ENCODE data around the gene SNAP25.

Gene SNAP25

DNA sequence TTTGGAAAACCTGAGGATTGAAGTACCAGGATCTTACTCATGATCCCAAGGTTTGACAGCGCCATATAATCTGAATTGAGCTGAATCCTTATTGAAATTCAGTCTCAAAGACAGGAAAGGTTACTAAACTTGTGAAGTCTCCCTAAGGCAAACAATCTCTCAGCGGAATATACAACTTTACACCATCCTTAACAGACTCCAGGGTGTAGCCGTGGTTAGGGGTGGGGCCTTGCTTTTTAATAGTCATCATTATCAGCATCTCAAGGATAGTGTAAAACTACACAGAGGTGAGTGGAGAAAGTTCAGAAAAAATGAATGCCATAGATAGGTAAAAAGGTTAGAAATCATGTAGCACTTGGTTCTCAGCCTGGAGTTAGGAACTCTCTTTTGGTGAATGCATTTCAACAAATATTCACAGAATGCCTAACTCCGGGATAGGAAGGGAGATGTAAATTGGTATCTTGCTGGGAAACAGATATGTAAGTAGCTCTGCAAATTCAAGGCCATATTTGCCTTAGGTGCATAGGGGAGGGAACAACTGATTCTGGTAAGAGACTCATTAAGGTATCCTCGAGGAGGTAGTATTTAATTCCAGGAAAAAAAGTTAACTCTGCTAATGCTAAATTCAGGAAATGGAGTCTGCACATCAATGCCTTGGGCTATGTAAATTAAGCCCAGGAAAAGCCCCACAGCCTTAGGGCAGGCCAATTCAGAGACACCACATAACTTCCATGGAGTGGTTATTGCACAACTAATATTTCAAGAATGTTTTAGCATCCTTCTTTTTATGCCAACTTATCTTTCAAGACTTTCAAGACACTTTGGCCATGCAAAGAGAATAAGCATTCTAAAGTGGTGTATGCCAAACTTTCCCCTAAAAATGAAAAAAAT lies 61.6 kb downstream of the SNAP25 start:
- no peak overlapping the region for H3K9ac ChIP-seq
- no peak overlapping the region for H3K4me2 ChIP-seq
- no peaks in the 10 kb centered on the region for H3K79me2 ChIP-seq (ENCODE audit: insufficient read depth, low read depth)
- no peaks in the 10 kb centered on the region for H3K36me3 ChIP-seq (ENCODE audit: insufficient read depth)
- H3K27ac ChIP-seq: no peak overlapping the region
- no peaks in the 10 kb centered on the region for H3K27me3 ChIP-seq (ENCODE audit: insufficient read depth, low read depth)
- no peaks in the 10 kb centered on the region for H4K20me1 ChIP-seq (ENCODE audit: insufficient read depth)
- H2AFZ ChIP-seq (ENCODE audit: low read depth): no peak overlapping the region
- H3K4me1 ChIP-seq (ENCODE audit: low read depth, poor library complexity, severe bottlenecking): no peaks in the 10 kb centered on the region
- TF ChIP-seq, protein P1, sequence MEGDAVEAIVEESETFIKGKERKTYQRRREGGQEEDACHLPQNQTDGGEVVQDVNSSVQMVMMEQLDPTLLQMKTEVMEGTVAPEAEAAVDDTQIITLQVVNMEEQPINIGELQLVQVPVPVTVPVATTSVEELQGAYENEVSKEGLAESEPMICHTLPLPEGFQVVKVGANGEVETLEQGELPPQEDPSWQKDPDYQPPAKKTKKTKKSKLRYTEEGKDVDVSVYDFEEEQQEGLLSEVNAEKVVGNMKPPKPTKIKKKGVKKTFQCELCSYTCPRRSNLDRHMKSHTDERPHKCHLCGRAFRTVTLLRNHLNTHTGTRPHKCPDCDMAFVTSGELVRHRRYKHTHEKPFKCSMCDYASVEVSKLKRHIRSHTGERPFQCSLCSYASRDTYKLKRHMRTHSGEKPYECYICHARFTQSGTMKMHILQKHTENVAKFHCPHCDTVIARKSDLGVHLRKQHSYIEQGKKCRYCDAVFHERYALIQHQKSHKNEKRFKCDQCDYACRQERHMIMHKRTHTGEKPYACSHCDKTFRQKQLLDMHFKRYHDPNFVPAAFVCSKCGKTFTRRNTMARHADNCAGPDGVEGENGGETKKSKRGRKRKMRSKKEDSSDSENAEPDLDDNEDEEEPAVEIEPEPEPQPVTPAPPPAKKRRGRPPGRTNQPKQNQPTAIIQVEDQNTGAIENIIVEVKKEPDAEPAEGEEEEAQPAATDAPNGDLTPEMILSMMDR (conservative IDR thresholded peaks at IDR 0.05; ENCODE audit: low read depth, low read length): no peak
- no peak overlapping the region for H3K4me3 ChIP-seq (IDR thresholded peaks at IDR 0.05; ENCODE audit: insufficient read depth, low read depth, low read length)

DNA sequence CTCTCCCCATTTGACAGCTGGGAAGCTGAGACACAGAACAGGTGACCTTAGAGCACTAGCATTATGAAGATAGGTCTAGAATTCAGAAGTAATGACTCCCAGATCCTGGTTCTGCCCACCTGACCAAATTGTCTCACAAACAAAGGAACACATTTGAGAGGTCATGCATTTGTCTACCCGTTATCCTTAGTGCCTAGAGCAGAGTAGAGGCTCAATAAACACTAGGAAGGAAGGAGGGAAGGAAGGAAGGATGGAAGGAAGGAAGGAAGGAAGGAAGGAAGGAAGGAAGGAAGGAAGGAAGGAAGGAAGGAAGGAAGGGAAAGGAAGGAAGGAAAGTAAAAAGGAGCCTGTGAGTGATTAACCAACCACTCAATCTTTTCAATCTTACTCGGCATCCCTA lies 63.3 kb downstream of the SNAP25 start:
- H3K27ac ChIP-seq: no peak overlapping the region
- H4K20me1 ChIP-seq (ENCODE audit: insufficient read depth): no peaks in the 10 kb centered on the region
- H3K4me2 ChIP-seq: no peak overlapping the region
- H2AFZ ChIP-seq (ENCODE audit: low read depth): no peak overlapping the region
- H3K4me3 ChIP-seq (IDR thresholded peaks at IDR 0.05; ENCODE audit: insufficient read depth, low read depth, low read length): no peak overlapping the region
- no peak overlapping the region for H3K9ac ChIP-seq
- TF ChIP-seq, protein P1 (conservative IDR thresholded peaks at IDR 0.05; ENCODE audit: low read depth, low read length): no peak
- no peaks in the 10 kb centered on the region for H3K27me3 ChIP-seq (ENCODE audit: insufficient read depth, low read depth)
- H3K79me2 ChIP-seq (ENCODE audit: insufficient read depth, low read depth): no peaks in the 10 kb centered on the region
- no peaks in the 10 kb centered on the region for H3K36me3 ChIP-seq (ENCODE audit: insufficient read depth)
- no peaks in the 10 kb centered on the region for H3K4me1 ChIP-seq (ENCODE audit: low read depth, poor library complexity, severe bottlenecking)

DNA sequence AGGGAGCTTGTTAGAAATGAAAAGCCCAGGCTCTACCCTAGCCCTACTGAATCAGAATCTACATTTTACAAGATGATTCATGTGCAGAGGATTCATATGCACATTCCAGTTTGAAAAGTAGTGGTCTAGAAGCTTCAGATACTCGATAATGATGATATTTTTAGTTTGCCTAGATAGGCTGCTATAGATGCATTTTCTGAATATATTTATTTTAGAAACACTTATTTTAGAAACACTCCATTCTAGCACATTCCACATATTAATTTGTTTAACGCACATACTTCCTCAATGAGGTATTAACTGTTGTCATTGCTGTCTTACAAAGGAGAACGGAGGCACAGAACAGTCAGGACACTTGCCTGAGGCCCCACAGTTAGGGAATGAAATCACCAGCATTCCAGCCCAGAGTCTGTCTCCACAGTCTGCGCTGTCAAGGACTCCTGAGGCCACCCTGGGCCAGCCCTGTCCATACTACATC lies 64.4 kb downstream of the SNAP25 start:
- Histone ChIP-seq H3K4me3 (IDR thresholded peaks at IDR 0.05; ENCODE audit: insufficient read depth, low read depth, low read length) (no peak overlapping the region), H3K36me3 (ENCODE audit: insufficient read depth) (no peaks in the 10 kb centered on the region), H4K20me1 (ENCODE audit: insufficient read depth) (no peaks in the 10 kb centered on the region), H3K4me2 (no peak overlapping the region), H3K9ac (no peak overlapping the region), H3K4me1 (ENCODE audit: low read depth, poor library complexity, severe bottlenecking) (no peaks in the 10 kb centered on the region), H3K27me3 (ENCODE audit: insufficient read depth, low read depth) (no peaks in the 10 kb centered on the region), H3K27ac (no peak overlapping the region), H2AFZ (ENCODE audit: low read depth) (no peak overlapping the region), H3K79me2 (ENCODE audit: insufficient read depth, low read depth) (no peaks in the 10 kb centered on the region)
- TF ChIP-seq, protein P1 (conservative IDR thresholded peaks at IDR 0.05; ENCODE audit: low read depth, low read length): no peak

DNA sequence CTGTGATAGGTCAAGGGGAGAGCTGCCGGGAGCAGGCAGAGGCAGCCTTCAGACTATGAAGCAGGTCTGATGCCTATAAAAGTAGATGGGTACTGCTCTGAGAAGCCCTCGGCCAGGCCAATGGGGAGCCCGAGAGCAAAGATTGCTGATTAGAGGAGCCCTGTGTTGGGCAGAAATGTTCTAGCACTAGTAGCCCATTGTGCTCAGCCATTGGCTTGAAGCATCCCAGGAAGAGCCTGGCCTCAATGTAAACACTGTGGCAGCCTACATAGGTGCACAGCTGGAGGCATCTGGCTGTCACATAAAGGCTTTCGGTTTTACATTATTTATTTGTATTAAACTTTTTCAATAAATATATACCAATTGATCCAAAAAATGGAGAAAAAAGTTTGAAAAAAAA lies 67.7 kb downstream of the SNAP25 start:
- Histone ChIP-seq H3K27me3 (ENCODE audit: insufficient read depth, low read depth) (no peaks in the 10 kb centered on the region), H3K36me3 (ENCODE audit: insufficient read depth) (no peaks in the 10 kb centered on the region), H2AFZ (ENCODE audit: low read depth) (no peak overlapping the region), H3K27ac (no peak overlapping the region), H3K4me2 (no peak overlapping the region), H3K9ac (no peak overlapping the region), H3K79me2 (ENCODE audit: insufficient read depth, low read depth) (no peaks in the 10 kb centered on the region), H3K4me1 (ENCODE audit: low read depth, poor library complexity, severe bottlenecking) (no peaks in the 10 kb centered on the region), H4K20me1 (ENCODE audit: insufficient read depth) (no peaks in the 10 kb centered on the region), H3K4me3 (IDR thresholded peaks at IDR 0.05; ENCODE audit: insufficient read depth, low read depth, low read length) (no peak overlapping the region)
- TF ChIP-seq, protein P1 (conservative IDR thresholded peaks at IDR 0.05; ENCODE audit: low read depth, low read length): no peak

Data from KMS-11 (cell line).